ENCODE measurements around the gene MORN4.

- no peak for TF ChIP-seq ZNF816 (CRISPR knock-in tag; IDR thresholded peaks at IDR 0.05; ENCODE audit: borderline replicate concordance)
- no peak for TF ChIP-seq ZKSCAN8 (CRISPR knock-in tag; IDR thresholded peaks at IDR 0.05; ENCODE audit: borderline replicate concordance)
- TF ChIP-seq TBL1XR1 (IDR thresholded peaks at IDR 0.05; ENCODE audit: borderline replicate concordance, low read length, partially characterized antibody) = no peak
Observed at GRCh38 chr10:97666992-97667391, 33.7 kb upstream of the MORN4 start.

All from HepG2 (cell line).